GM12878 (cell line): Measurements from ENCODE around the gene TRIM9. TPM values are rescaled to one million over a fixed set of nuclear protein-coding genes. Genes with fewer than 3 reads are reported as not detected.

Experiments
- ATAC-seq: fragments of 200-7000 bp; cut with Tn5 transposase; 3 replicates; pipeline ENCODE4 v1.9.1; 2020; ENCODE audit warnings: mild to moderate bottlenecking, moderate library complexity
- BruUV-seq: library from RNA; stranded (reverse); fragments of 400-500 nt; replicated peaks from 2 replicates; lab custom pipeline; 2021; lab: Mats Ljungman, UMichigan
- CTCF ChIA-PET: fragments of 300-600 bp; sonication (Branson Sonifier 250); formaldehyde crosslinking; extraction: SDS; loops from one replicate; lab custom pipeline; 2021; ENCODE audit warnings: inconsistent platforms; lab: Yijun Ruan, JAX
- POLR2A ChIA-PET: fragments of 350-600 bp; formaldehyde crosslinking; extraction: SDS; loops from one replicate; lab custom pipeline; 2021; ENCODE audit warnings: inconsistent platforms; lab: Charles Lee
- RAD21 ChIA-PET: fragments of 300-600 bp; sonication (Branson Sonifier 250); formaldehyde crosslinking; loops from one replicate; lab custom pipeline; 2023; ENCODE audit warnings: antibody characterized with exemption; ENCODE audit not compliant: unreplicated experiment; lab: Charles Lee
- SMC1A ChIA-PET: fragments of 300-600 bp; sonication (Branson Sonifier 250); formaldehyde crosslinking; loops from one replicate; lab custom pipeline; 2023; ENCODE audit not compliant: unreplicated experiment, uncharacterized antibody; lab: Charles Lee
- DNase-seq: peaks from one replicate; pipeline ENCODE4 v3.0.0-alpha.2; 2011; ENCODE audit warnings: low read depth, low spot score
- FAIRE-seq: peaks from 3 replicates; lab custom pipeline; 2011; peaks lifted over from hg19 to GRCh38; lab: Jason Lieb, UNC
- H2AFZ ChIP-seq: 2 replicates; pipeline ENCODE4 v1.6.0; 2011; ENCODE audit warnings: low read depth, low read length, control low read depth; ENCODE audit not compliant: control insufficient read depth
- H3K27ac ChIP-seq: 2 replicates; pipeline ENCODE4 v1.5.1; 2011; ENCODE audit warnings: control low read depth; ENCODE audit not compliant: control insufficient read depth, insufficient read depth
- H3K27me3 ChIP-seq, 2 experiments: replicated peaks in 1 of 2; 2 replicates each; pipeline versions ENCODE4 v1.6.0 to v1.6.1; 2011; ENCODE audit warnings: low read length in 1 of 2; ENCODE audit not compliant: control insufficient read depth in 2 of 2, insufficient read depth in 2 of 2
- H3K36me3 ChIP-seq, 2 experiments: 2 replicates each; pipeline ENCODE4 v1.5.1; 2011; ENCODE audit warnings: low read length in 1 of 2; ENCODE audit not compliant: control insufficient read depth in 2 of 2, insufficient read depth in 2 of 2
- H3K4me1 ChIP-seq: 2 replicates; pipeline ENCODE4 v1.6.1; 2011; ENCODE audit warnings: mild to moderate bottlenecking, low read length, moderate library complexity, mixed read lengths; ENCODE audit not compliant: control insufficient read depth, insufficient read depth
- H3K4me2 ChIP-seq: 2 replicates; pipeline ENCODE4 v1.6.0; 2011; ENCODE audit warnings: control low read depth; ENCODE audit not compliant: control insufficient read depth, insufficient read depth
- H3K4me3 ChIP-seq: fragments of 200-600 bp; sonication (generic); 2 replicates; pipeline ENCODE4 v1.5.1; 2016
- H3K79me2 ChIP-seq: 2 replicates; pipeline ENCODE4 v1.6.0; 2011; ENCODE audit warnings: low read length; ENCODE audit not compliant: control insufficient read depth, insufficient read depth
- H3K9ac ChIP-seq: 2 replicates; pipeline ENCODE4 v1.8.0; 2011; ENCODE audit warnings: low read length, control low read depth, mixed read lengths; ENCODE audit not compliant: control insufficient read depth, insufficient read depth
- H3K9me3 ChIP-seq: replicated peaks from 3 replicates; pipeline ENCODE4 v1.5.1; 2011; ENCODE audit warnings: mild to moderate bottlenecking, low read length; ENCODE audit not compliant: control insufficient read depth, insufficient read depth
- H4K20me1 ChIP-seq: 2 replicates; pipeline ENCODE4 v1.6.0; 2011; ENCODE audit not compliant: control insufficient read depth, insufficient read depth
- MYB ChIP-seq: fragments of 150-350 bp; IDR thresholded peaks from 2 replicates; pipeline ENCODE4 v1.6.1; 2014; ENCODE audit warnings: mild to moderate bottlenecking, low read depth, low read length, borderline replicate concordance
- NFIC ChIP-seq: IDR thresholded peaks from 2 replicates; pipeline ENCODE4 v1.6.1; 2012; ENCODE audit warnings: low read depth, mild to moderate bottlenecking, inconsistent platforms, low read length, moderate library complexity
- NFYB ChIP-seq: IDR thresholded peaks from 2 replicates; pipeline ENCODE4 v1.6.1; 2011; ENCODE audit warnings: low read depth, mild to moderate bottlenecking, low read length, improper control_type of control experiment, moderate library complexity; ENCODE audit not compliant: insufficient read depth
- NR2C2 ChIP-seq: IDR thresholded peaks from 2 replicates; pipeline ENCODE4 v1.6.1; 2011; ENCODE audit warnings: borderline replicate concordance, low read depth; ENCODE audit not compliant: control insufficient read depth, insufficient read length
- RAD51 ChIP-seq: fragments of 450-650 bp; IDR thresholded peaks from 2 replicates; pipeline ENCODE4 v1.6.1; 2016; ENCODE audit warnings: moderate library complexity, mild to moderate bottlenecking, inconsistent platforms
- SMAD1 ChIP-seq: fragments of 450-650 bp; IDR thresholded peaks from 2 replicates; pipeline ENCODE4 v1.6.1; 2018; ENCODE audit warnings: mild to moderate bottlenecking, low read depth; ENCODE audit not compliant: partially characterized antibody
- SREBF2 ChIP-seq: IDR thresholded peaks from 2 replicates; pipeline ENCODE4 v1.6.1; 2012; ENCODE audit warnings: mild to moderate bottlenecking, low read length
- TCF7 ChIP-seq: IDR thresholded peaks from 2 replicates; pipeline ENCODE4 v1.6.1; 2014; ENCODE audit warnings: antibody characterized with exemption, borderline replicate concordance
- ZNF217 ChIP-seq: fragments of 450-650 bp; IDR thresholded peaks from 2 replicates; pipeline ENCODE4 v1.6.1; 2017; ENCODE audit warnings: antibody characterized with exemption, mild to moderate bottlenecking
- WGBS: methylation state at CpG from one replicate; pipeline ENCODE4 v1.1.6; 2016; ENCODE audit warnings: low lambda C conversion rate; ENCODE audit not compliant: insufficient replicate concordance, insufficient coverage; ENCODE audit errors: missing lambda C conversion rate; 5-methylcytosine and 5-hydroxymethylcytosine counted together
- in situ Hi-C: fragments of 300-500 bp; cut with MboI; formaldehyde crosslinking; loops from 9 replicates; pipeline ENCODE4 v1.14.3; 2018; ENCODE audit warnings: mixed read lengths
- intact Hi-C: fragments of 100-400 bp; cut with micrococcal nuclease; formaldehyde crosslinking; loops from one replicate; pipeline ENCODE4 v1.14.2; 2022; ENCODE audit not compliant: unreplicated experiment
- polyA plus RNA-seq, 11 experiments: library from polyadenylated mRNA; depleted of rRNA in 4 of 11; unstranded in 6 of 11; stranded (reverse) in 5 of 11; fragments of >200 nt; fragmentation: Nextera tagmentation in 4 of 11; fragmentation: Illumina TruSeq in 1 of 11; extraction: Ambion mirVana in 4 of 11; extraction: Trizol in 1 of 11; gene quantifications; 1 replicate in 1 of 11; 2 replicates in 10 of 11; pipeline versions ENCODE4 v1.2.1 to v1.2.3, GENCODE V29; 2011 to 2016; ENCODE audit warnings: inconsistent platforms in 2 of 11, missing spikeins in 2 of 11, low read depth in 1 of 11
- total RNA-seq, 4 experiments: library from RNA; depleted of rRNA in 3 of 4; stranded (reverse); fragments of >200 nt in 3 of 4; fragmentation: Illumina TruSeq in 1 of 4; extraction: Trizol in 1 of 4; gene quantifications; 2 replicates each; pipeline versions ENCODE4 v1.2.1 to v1.2.3, GENCODE V29; 2013 to 2021
- TF ChIP-seq, protein P1 (sequence below): IDR thresholded peaks from 2 replicates; pipeline ENCODE4 v1.6.1; 2011; ENCODE audit warnings: low read depth, low read length, improper control_type of control experiment, borderline replicate concordance
- TF ChIP-seq, protein P2 (sequence below): IDR thresholded peaks from 2 replicates; pipeline ENCODE4 v1.6.1; 2012; ENCODE audit warnings: low read depth, low read length, improper control_type of control experiment

Gene TRIM9
- total and polyA plus RNA-seq, 10 of the 15 experiments (the other 5 are each of a cell fraction or from before 2014, with no cell fraction given) = 0.04 to 0.18 (median 0.11) TPM; not detected in 2

DNA sequence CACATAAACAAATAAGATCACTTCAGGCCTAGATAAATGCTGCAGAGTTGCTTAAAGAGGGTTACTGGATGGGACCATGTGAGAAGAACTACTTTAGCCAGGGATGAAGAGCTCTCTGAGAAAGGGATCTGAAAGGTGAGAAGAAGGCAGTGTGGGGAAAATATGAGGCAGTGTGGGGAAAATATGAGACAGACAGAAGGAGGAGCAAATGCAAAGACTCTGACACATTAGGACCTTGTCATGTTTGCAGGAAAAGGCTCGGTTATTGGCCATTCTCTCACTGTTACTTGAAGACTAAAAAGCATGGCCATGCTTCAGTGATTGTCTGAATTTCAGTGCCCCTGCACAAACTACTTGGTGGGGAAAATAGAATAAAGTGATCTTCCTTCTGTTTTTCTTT, 22.7 kb upstream of the TRIM9 start:
- TF ChIP-seq, protein P1, sequence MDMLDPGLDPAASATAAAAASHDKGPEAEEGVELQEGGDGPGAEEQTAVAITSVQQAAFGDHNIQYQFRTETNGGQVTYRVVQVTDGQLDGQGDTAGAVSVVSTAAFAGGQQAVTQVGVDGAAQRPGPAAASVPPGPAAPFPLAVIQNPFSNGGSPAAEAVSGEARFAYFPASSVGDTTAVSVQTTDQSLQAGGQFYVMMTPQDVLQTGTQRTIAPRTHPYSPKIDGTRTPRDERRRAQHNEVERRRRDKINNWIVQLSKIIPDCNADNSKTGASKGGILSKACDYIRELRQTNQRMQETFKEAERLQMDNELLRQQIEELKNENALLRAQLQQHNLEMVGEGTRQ = no peak
- no peak for TF ChIP-seq SMAD1
- no peak for TF ChIP-seq NR2C2
- TF ChIP-seq RAD51 = no peak
- no peak for TF ChIP-seq SREBF2
- no peak for TF ChIP-seq NFIC
- TF ChIP-seq, protein P2, sequence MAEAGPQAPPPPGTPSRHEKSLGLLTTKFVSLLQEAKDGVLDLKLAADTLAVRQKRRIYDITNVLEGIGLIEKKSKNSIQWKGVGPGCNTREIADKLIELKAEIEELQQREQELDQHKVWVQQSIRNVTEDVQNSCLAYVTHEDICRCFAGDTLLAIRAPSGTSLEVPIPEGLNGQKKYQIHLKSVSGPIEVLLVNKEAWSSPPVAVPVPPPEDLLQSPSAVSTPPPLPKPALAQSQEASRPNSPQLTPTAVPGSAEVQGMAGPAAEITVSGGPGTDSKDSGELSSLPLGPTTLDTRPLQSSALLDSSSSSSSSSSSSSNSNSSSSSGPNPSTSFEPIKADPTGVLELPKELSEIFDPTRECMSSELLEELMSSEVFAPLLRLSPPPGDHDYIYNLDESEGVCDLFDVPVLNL = no peak
- TF ChIP-seq TCF7 = no peak
- TF ChIP-seq ZNF217 = no peak
- TF ChIP-seq NFYB = no peak
- TF ChIP-seq MYB = no peak
- no peak for DNase-seq
- no peak for FAIRE-seq

More for the DNA sequence above, 22.7 kb upstream of the TRIM9 start:
- Histone ChIP-seq H3K27me3 (no peaks in the 10 kb centered on the region; a peak in 1 of 4 replicates), H3K36me3 (no peaks in the 10 kb centered on the region), H4K20me1 (no peaks in the 10 kb centered on the region), H3K27ac (no peak overlapping the region), H3K4me2 (no peak overlapping the region), H3K4me3 (no peak overlapping the region), H2AFZ (no peak overlapping the region), H3K4me1 (no peaks in the 10 kb centered on the region), H3K9me3 (no peaks in the 10 kb centered on the region), H3K9ac (no peak overlapping the region), H3K79me2 (no peaks in the 10 kb centered on the region)
- intact Hi-C loops = no loop called here
- BruUV-seq = no TSS peak
- in situ Hi-C loops = no loop called here
- 0% methylated on average over 1 of the region's 1 CpG for WGBS
- no peak for ATAC-seq
- RAD21 ChIA-PET = no interaction called here
- POLR2A ChIA-PET = no interaction called here
- SMC1A ChIA-PET = interaction anchor here (0.9 to 1.3 kb wide), 3 partner anchors 11 to 161 kb away, joined by 3 read pairs; no protein-coding TSS in a partner anchor
- CTCF ChIA-PET = no interaction called here
